ENCODE results near the gene GLYATL1. TPM values are rescaled to one million over a fixed set of nuclear protein-coding genes. Genes with fewer than 3 reads are reported as not detected.

Gene GLYATL1
- total and polyA plus RNA-seq, 12 donors = 0.06 TPM; not detected in 11

GRCh38 chr11:58912124-58912523 lies 27.2 kb upstream of the GLYATL1 start:
- intact Hi-C loops (cut with DNase I) = no loop called here
- Histone ChIP-seq H3K27me3 (peaks cover 0 to 20% (median 5%) of the 10 kb centered on the region in 7 donors), H3K9me3 (peaks cover 0 to 18% (median 8%) of the 10 kb centered on the region in 11 donors), H3K36me3 (no peaks in the 10 kb centered on the region), H3K4me1 (peaks cover 0 to 10% (median 0%) of the 10 kb centered on the region in 9 donors), H3K27ac (no peak overlapping the region), H3K4me3 (no peak overlapping the region)
- ATAC-seq (no peak), DNase-seq (no peak)
- TF ChIP-seq CTCF (IDR thresholded peaks at IDR 0.05) = no peak

GRCh38 chr11:58913685-58914084 lies 25.6 kb upstream of the GLYATL1 start:
- Histone ChIP-seq H3K27me3 (peaks cover 0 to 13% (median 0%) of the 10 kb centered on the region in 7 donors), H3K4me3 (no peak overlapping the region), H3K9me3 (peaks cover 0 to 33% (median 13%) of the 10 kb centered on the region in 11 donors), H3K36me3 (no peaks in the 10 kb centered on the region), H3K4me1 (peaks cover 0 to under 1% (median 0%) of the 10 kb centered on the region in 9 donors), H3K27ac (no peak overlapping the region)
- TF ChIP-seq CTCF (IDR thresholded peaks at IDR 0.05) = no peak
- ATAC-seq = no peak
- intact Hi-C loops (cut with DNase I) = no loop called here
- DNase-seq = no peak

- Histone ChIP-seq H3K36me3 (no peaks in the 10 kb centered on the region), H3K4me3 (no peak overlapping the region), H3K9me3 (peaks cover 0 to 33% (median 13%) of the 10 kb centered on the region in 11 donors), H3K27ac (no peak overlapping the region), H3K27me3 (peaks cover 0 to 10% (median 0%) of the 10 kb centered on the region in 7 donors), H3K4me1 (no peaks in the 10 kb centered on the region)
- TF ChIP-seq CTCF (IDR thresholded peaks at IDR 0.05) = no peak
- ATAC-seq = no peak
- intact Hi-C loops (cut with DNase I) = no loop called here
- WGBS, 2 donors = 90 to 93% methylated on average over 2 of the region's 2 CpGs
- no peak for DNase-seq
Observed at GRCh38 chr11:58914821-58915543, 24.3 kb upstream of the GLYATL1 start.

- H3K27me3 ChIP-seq = peaks cover 0 to 9% (median 0%) of the 10 kb centered on the region in 7 donors
- H3K4me1 ChIP-seq = no peaks in the 10 kb centered on the region
- no peak overlapping the region for H3K27ac ChIP-seq
- no peak for TF ChIP-seq CTCF (IDR thresholded peaks at IDR 0.05)
- intact Hi-C loops (cut with DNase I) = no loop called here
- DNase-seq (no peak), ATAC-seq (no peak)
- H3K4me3 ChIP-seq = no peak overlapping the region
- H3K9me3 ChIP-seq = peaks cover 0 to 33% (median 13%) of the 10 kb centered on the region in 11 donors
- H3K36me3 ChIP-seq = no peaks in the 10 kb centered on the region
- WGBS, 2 donors = 76 to 79% methylated on average over 2 of the region's 2 CpGs
Observed at GRCh38 chr11:58916637-58917036, 22.7 kb upstream of the GLYATL1 start.
